ENCODE results near the gene LIMD2. TPM values are rescaled to one million over a fixed set of nuclear protein-coding genes. Genes with fewer than 3 reads are reported as not detected.

The LIMD2 gene
- total and polyA plus RNA-seq, 2 of the 4 experiments (the other 2 are of a cell fraction) = 4.5 to 21.7 TPM

GRCh38 chr17:63682981-63683380 lies 16.9 kb downstream of the LIMD2 start:
- Histone ChIP-seq H2AFZ (replicated peaks; ENCODE audit: low read length, poor library complexity) (no peak overlapping the region), H3K23ac (ENCODE audit: low read depth, low read length) (no peak overlapping the region), H3K9me3 (ENCODE audit: control insufficient read depth, insufficient read depth, low read length) (no peaks in the 10 kb centered on the region), H2BK5ac (ENCODE audit: low read depth, low read length, poor library complexity, severe bottlenecking) (no peak overlapping the region), H2BK120ac (ENCODE audit: low read depth, low read length) (no peak overlapping the region), H3K9me1 (ENCODE audit: insufficient read depth, low read length) (no peaks in the 10 kb centered on the region), H2BK15ac (ENCODE audit: low read depth, low read length) (no peak overlapping the region), H4K5ac (ENCODE audit: low read depth, low read length) (no peak overlapping the region), H2AK5ac (ENCODE audit: low read depth, low read length) (no peak overlapping the region), H3K79me1 (ENCODE audit: low read depth in 1 of 2, low read length in 2 of 2) (no peaks in the 10 kb centered on the region; a peak in 1 of 4 replicates), H3K4ac (ENCODE audit: low read depth, low read length) (no peak overlapping the region), H3K4me1 (ENCODE audit: control insufficient read depth, insufficient read depth, low read length) (no peaks in the 10 kb centered on the region), H4K91ac (ENCODE audit: insufficient read depth, low read depth, low read length) (no peak overlapping the region), H3K27ac (ENCODE audit: insufficient read depth, low read length) (no peak overlapping the region), H3K9ac (ENCODE audit: low read depth, low read length) (no peak overlapping the region), H3K27me3 (ENCODE audit: control insufficient read depth, insufficient read depth, low read length) (no peaks in the 10 kb centered on the region), H4K8ac (ENCODE audit: low read depth in 2 of 2, low read length in 2 of 2) (no peak overlapping the region), H3K56ac (ENCODE audit: extremely low read depth, insufficient read depth, low read length) (no peak overlapping the region), H2BK20ac (ENCODE audit: low read depth, low read length) (no peak overlapping the region), H3K36me3 (ENCODE audit: control insufficient read depth, insufficient read depth, low read length) (peaks cover 9% of the 10 kb centered on the region), H3K14ac (replicated peaks; ENCODE audit: low read depth, low read length) (no peak overlapping the region), H3K4me3 (ENCODE audit: insufficient read depth, low read depth, low read length) (no peak overlapping the region), H3K4me2 (ENCODE audit: low read depth, low read length) (no peak overlapping the region), H4K20me1 (ENCODE audit: insufficient read depth, low read length) (peaks cover 3% of the 10 kb centered on the region; the same call in 1 of the 2 replicates), H2AK9ac (replicated peaks; ENCODE audit: low read depth, low read length, poor library complexity) (no peak overlapping the region), H3K18ac (ENCODE audit: low read depth, low read length) (no peak overlapping the region)
- in situ Hi-C loops (cut with MboI; ENCODE audit: low sequenced_read_pairs) = no loop called here
- intact Hi-C loops (cut with micrococcal nuclease) = loop anchor here (10.0 kb wide), 1 partner anchor 52 kb away; no protein-coding TSS in a partner anchor
- CTCF ChIA-PET = no interaction called here
- dilution Hi-C loops (cut with HindIII; ENCODE audit: low sequenced_read_pairs, unreplicated experiment) = no loop called here
- no peak for ATAC-seq (ENCODE audit: low read depth)
- DNase-seq = no peak
- POLR2A ChIA-PET (ENCODE audit: unreplicated experiment) = no interaction called here
- no TSS peak for BruUV-seq (replicated peaks)
- TF ChIP-seq CEBPB (IDR thresholded peaks at IDR 0.05; ENCODE audit: low read depth, low read length) = no peak
- no peak for TF ChIP-seq POLR2A (IDR thresholded peaks at IDR 0.05; ENCODE audit: low read depth, low read length)
